ENCODE data around the gene ZDHHC11. TPM values are rescaled to one million over a fixed set of nuclear protein-coding genes. Genes with fewer than 3 reads are reported as not detected.
A peak's percentile ranks its signal among the peaks of the same experiment; 100 is the strongest.
"Not testable (repeated sequence)": the region's sequence is repeated elsewhere in the genome, so short reads cannot be mapped to it uniquely, and the experiment has no call there.

ZDHHC11 gene
- total and polyA plus RNA-seq, 8 donors = 14.6 to 37.1 (median 25.8) TPM

DNA sequence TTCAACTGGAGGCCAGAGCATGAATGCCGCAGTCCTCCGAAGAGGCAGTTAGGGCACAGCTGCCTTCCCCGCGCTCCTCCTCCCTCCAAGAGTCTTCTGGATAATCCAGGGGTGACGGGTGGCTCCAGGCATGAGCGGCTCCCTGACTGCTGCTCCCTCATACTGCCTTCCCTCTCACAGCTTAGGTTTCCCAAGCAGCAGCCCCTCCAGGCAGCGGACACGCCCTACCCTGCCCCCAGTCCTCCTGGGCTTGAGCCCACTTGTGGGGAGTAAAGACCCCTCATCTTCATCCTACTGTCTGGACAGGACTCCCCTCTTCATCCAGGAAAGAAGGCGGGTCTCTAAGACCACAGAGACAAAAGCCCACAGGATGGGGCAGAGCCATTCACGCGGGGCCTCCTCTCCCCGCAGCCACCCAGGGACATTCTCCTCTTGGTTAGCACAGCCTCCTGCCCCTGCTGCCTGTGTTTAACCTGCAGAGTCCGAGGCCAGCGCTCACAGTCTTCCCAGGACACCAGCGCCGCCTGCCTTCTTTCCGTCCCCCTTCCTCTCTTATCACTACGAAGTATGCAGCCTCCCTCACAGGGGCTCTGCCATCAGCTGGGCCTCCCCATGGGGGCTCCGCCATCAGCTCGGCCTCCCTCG is 5.6 kb downstream of the ZDHHC11 start:
- DNase-seq = peak in 2 of 4 donors; percentile 19 to 38
- intact Hi-C loops (cut with DNase I); H3K27ac ChIP-seq; H3K4me3 ChIP-seq; H3K4me1 ChIP-seq; H3K27me3 ChIP-seq; ATAC-seq; H3K36me3 ChIP-seq; H3K9me3 ChIP-seq: not testable (repeated sequence)

- H3K27me3 ChIP-seq; ATAC-seq; H3K36me3 ChIP-seq; H3K4me3 ChIP-seq; H3K9me3 ChIP-seq; H3K27ac ChIP-seq; intact Hi-C loops (cut with DNase I); H3K4me1 ChIP-seq: not testable (repeated sequence)
- peak in 1 of 4 donors; percentile 74 for DNase-seq
These were observed 6.4 kb downstream of the ZDHHC11 start for GRCh38 chr5:844426-844825.

GRCh38 chr5:843926-844325 is 6.9 kb downstream of the ZDHHC11 start:
- H3K27ac ChIP-seq; H3K9me3 ChIP-seq; intact Hi-C loops (cut with DNase I); H3K4me1 ChIP-seq; ATAC-seq; H3K36me3 ChIP-seq; H3K27me3 ChIP-seq; H3K4me3 ChIP-seq: not testable (repeated sequence)
- DNase-seq = peak in 2 of 4 donors; percentile 29 to 55

DNA sequence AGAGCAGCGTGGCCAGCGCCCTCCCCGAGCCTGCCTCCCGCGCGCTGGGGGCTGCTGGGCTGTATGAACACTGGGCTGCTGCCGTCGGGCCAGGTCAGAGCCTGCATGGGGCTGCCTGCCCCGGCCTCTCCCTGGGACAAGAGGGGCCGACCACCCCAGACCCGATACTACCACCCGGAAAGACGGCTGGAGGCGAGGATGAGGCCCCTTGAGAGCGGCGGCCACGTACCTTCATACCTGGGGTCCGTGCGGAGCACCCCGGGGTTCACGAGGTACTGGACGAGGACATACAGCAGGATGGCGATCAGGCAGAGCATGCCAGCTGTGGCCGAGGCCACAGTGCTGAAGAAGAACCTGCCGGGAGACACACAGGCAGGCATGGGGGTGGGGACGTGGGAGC is 7.4 kb downstream of the ZDHHC11 start:
- H3K27ac ChIP-seq; H3K4me1 ChIP-seq; ATAC-seq; intact Hi-C loops (cut with DNase I); H3K36me3 ChIP-seq; H3K27me3 ChIP-seq; H3K4me3 ChIP-seq; H3K9me3 ChIP-seq: not testable (repeated sequence)
- DNase-seq = peak in 2 of 4 donors; percentile 19 to 67

GRCh38 chr5:842402-843221 is 8.2 kb downstream of the ZDHHC11 start:
- intact Hi-C loops (cut with DNase I); H3K36me3 ChIP-seq; H3K27ac ChIP-seq; H3K4me1 ChIP-seq; ATAC-seq; H3K4me3 ChIP-seq; H3K27me3 ChIP-seq; H3K9me3 ChIP-seq: not testable (repeated sequence)
- peak in 2 of 4 donors; percentile 28 to 67 for DNase-seq

GRCh38 chr5:841531-842401 is 9.0 kb downstream of the ZDHHC11 start:
- H3K27me3 ChIP-seq; H3K36me3 ChIP-seq; H3K27ac ChIP-seq; ATAC-seq; intact Hi-C loops (cut with DNase I); H3K4me3 ChIP-seq; H3K4me1 ChIP-seq; H3K9me3 ChIP-seq: not testable (repeated sequence)
- DNase-seq = peak in 2 of 4 donors; percentile 22 to 49

- H3K27me3 ChIP-seq; intact Hi-C loops (cut with DNase I); H3K36me3 ChIP-seq; H3K9me3 ChIP-seq; H3K4me1 ChIP-seq; H3K27ac ChIP-seq; DNase-seq; ATAC-seq; H3K4me3 ChIP-seq: not testable (repeated sequence)
These were observed 9.8 kb downstream of the ZDHHC11 start for GRCh38 chr5:840974-841435.

GRCh38 chr5:840118-840973 is 10.4 kb downstream of the ZDHHC11 start:
- H3K36me3 ChIP-seq; H3K4me1 ChIP-seq; ATAC-seq; intact Hi-C loops (cut with DNase I); H3K9me3 ChIP-seq; H3K27me3 ChIP-seq; H3K27ac ChIP-seq; H3K4me3 ChIP-seq: not testable (repeated sequence)
- DNase-seq = peak in 1 of 4 donors; percentile 61

DNA sequence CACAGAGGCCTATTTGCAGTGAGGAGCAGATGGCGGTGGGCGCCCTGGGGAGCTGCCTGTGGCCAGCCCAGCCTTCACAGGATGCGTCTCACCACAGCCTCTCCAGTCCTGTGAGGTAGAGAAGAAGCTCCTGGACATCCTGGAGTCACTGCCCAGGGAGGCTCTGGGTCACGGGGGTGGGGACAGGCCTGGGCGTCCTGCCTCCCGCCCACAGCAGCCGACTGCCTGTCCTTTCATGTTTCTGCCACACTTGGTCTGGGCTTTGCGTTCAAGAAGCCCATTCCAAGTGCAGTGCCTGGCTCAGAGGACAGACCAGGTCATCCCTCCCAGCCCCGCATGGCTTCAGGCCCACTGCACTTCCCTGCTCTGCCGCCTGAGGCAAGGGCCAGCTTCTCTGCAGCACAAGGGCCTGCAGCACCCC is 12.3 kb downstream of the ZDHHC11 start:
- H3K9me3 ChIP-seq; H3K27me3 ChIP-seq; ATAC-seq; intact Hi-C loops (cut with DNase I); H3K36me3 ChIP-seq; H3K4me3 ChIP-seq; H3K27ac ChIP-seq; H3K4me1 ChIP-seq: not testable (repeated sequence)
- DNase-seq = peak in 1 of 4 donors; percentile 53

GRCh38 chr5:837621-838121 is 13.1 kb downstream of the ZDHHC11 start:
- H3K27me3 ChIP-seq; H3K36me3 ChIP-seq; H3K9me3 ChIP-seq; H3K4me1 ChIP-seq; H3K27ac ChIP-seq; ATAC-seq; intact Hi-C loops (cut with DNase I); H3K4me3 ChIP-seq: not testable (repeated sequence)
- DNase-seq = peak in 1 of 4 donors; percentile 58

GRCh38 chr5:835933-836612 is 14.7 kb downstream of the ZDHHC11 start:
- H3K27me3 ChIP-seq; H3K27ac ChIP-seq; H3K36me3 ChIP-seq; H3K4me3 ChIP-seq; H3K9me3 ChIP-seq; intact Hi-C loops (cut with DNase I); DNase-seq; ATAC-seq; H3K4me1 ChIP-seq: not testable (repeated sequence)
